ENCODE results near the gene TAF4B. TPM values are rescaled to one million over a fixed set of nuclear protein-coding genes. Genes with fewer than 3 reads are reported as not detected.
"Not testable (repeated sequence)": the region's sequence is repeated elsewhere in the genome, so short reads cannot be mapped to it uniquely, and the experiment has no call there.

TAF4B gene
- total RNA-seq, 1 donor from 2014 or later: 1.4 TPM

- Mint-ChIP-seq H3K36me3 (ENCODE audit: unreplicated experiment) (no peaks in the 10 kb centered on the region), H3K4me1 (ENCODE audit: low read depth, unreplicated experiment) (no peaks in the 10 kb centered on the region), H3K27ac (ENCODE audit: unreplicated experiment) (no peak overlapping the region), H3K4me3 (ENCODE audit: unreplicated experiment) (no peak overlapping the region), H3K27me3 (ENCODE audit: unreplicated experiment) (no peaks in the 10 kb centered on the region), H3K9me3 (ENCODE audit: unreplicated experiment) (peaks cover 3% of the 10 kb centered on the region)
- TF ChIP-seq CTCF (IDR thresholded peaks at IDR 0.05; ENCODE audit: partially characterized antibody, unreplicated experiment): no peak
- DNase-seq: no peak
Observed at GRCh38 chr18:26436176-26437051, 210.2 kb downstream of the TAF4B start.

- H3K27ac Mint-ChIP-seq (ENCODE audit: unreplicated experiment); H3K9me3 Mint-ChIP-seq (ENCODE audit: unreplicated experiment); H3K4me1 Mint-ChIP-seq (ENCODE audit: low read depth, unreplicated experiment); H3K27me3 Mint-ChIP-seq (ENCODE audit: unreplicated experiment); H3K4me3 Mint-ChIP-seq (ENCODE audit: unreplicated experiment); DNase-seq; H3K36me3 Mint-ChIP-seq (ENCODE audit: unreplicated experiment): not testable (repeated sequence)
Observed at GRCh38 chr18:26437634-26438033, 211.4 kb downstream of the TAF4B start.

- Mint-ChIP-seq H3K4me1 (ENCODE audit: low read depth, unreplicated experiment) (no peaks in the 10 kb centered on the region), H3K9me3 (ENCODE audit: unreplicated experiment) (peaks cover 3% of the 10 kb centered on the region)
- no peak for DNase-seq
Observed at GRCh38 chr18:26438980-26439379, 212.7 kb downstream of the TAF4B start.

GRCh38 chr18:26439537-26439936 is 213.3 kb downstream of the TAF4B start:
- H3K4me3 Mint-ChIP-seq (ENCODE audit: unreplicated experiment): no peak overlapping the region
- DNase-seq: no peak
- no peak overlapping the region for H3K27ac Mint-ChIP-seq (ENCODE audit: unreplicated experiment)
- no peaks in the 10 kb centered on the region for H3K36me3 Mint-ChIP-seq (ENCODE audit: unreplicated experiment)
- H3K27me3 Mint-ChIP-seq (ENCODE audit: unreplicated experiment): no peaks in the 10 kb centered on the region
- TF ChIP-seq CTCF (IDR thresholded peaks at IDR 0.05; ENCODE audit: partially characterized antibody, unreplicated experiment): no peak
- H3K4me1 Mint-ChIP-seq (ENCODE audit: low read depth, unreplicated experiment): no peaks in the 10 kb centered on the region
- peaks cover 3% of the 10 kb centered on the region for H3K9me3 Mint-ChIP-seq (ENCODE audit: unreplicated experiment)

More at GRCh38 chr18:26438980-26439379, 212.7 kb downstream of the TAF4B start:
- no peaks in the 10 kb centered on the region for H3K36me3 Mint-ChIP-seq (ENCODE audit: unreplicated experiment)
- H3K4me3 Mint-ChIP-seq (ENCODE audit: unreplicated experiment): no peak overlapping the region
- H3K27me3 Mint-ChIP-seq (ENCODE audit: unreplicated experiment): no peaks in the 10 kb centered on the region
- no peak overlapping the region for H3K27ac Mint-ChIP-seq (ENCODE audit: unreplicated experiment)
- TF ChIP-seq CTCF (IDR thresholded peaks at IDR 0.05; ENCODE audit: partially characterized antibody, unreplicated experiment): no peak

- Mint-ChIP-seq H3K4me1 (ENCODE audit: low read depth, unreplicated experiment) (no peaks in the 10 kb centered on the region), H3K36me3 (ENCODE audit: unreplicated experiment) (no peaks in the 10 kb centered on the region), H3K9me3 (ENCODE audit: unreplicated experiment) (peaks cover 5% of the 10 kb centered on the region), H3K27ac (ENCODE audit: unreplicated experiment) (no peak overlapping the region), H3K27me3 (ENCODE audit: unreplicated experiment) (no peaks in the 10 kb centered on the region), H3K4me3 (ENCODE audit: unreplicated experiment) (no peak overlapping the region)
- no peak for TF ChIP-seq CTCF (IDR thresholded peaks at IDR 0.05; ENCODE audit: partially characterized antibody, unreplicated experiment)
- DNase-seq: no peak
Observed at GRCh38 chr18:26440644-26441043, 214.4 kb downstream of the TAF4B start.

Other genes with a start within 250 kb of the TAF4B start
- gene SS18, start 135.8 kb upstream of the TAF4B start, total RNA-seq (ENCODE audit: unreplicated experiment): 88.9 TPM
- not detected for gene PSMA8, start 92.6 kb upstream of the TAF4B start, total RNA-seq (ENCODE audit: unreplicated experiment)

Measured in glutamatergic neuron (in vitro differentiated cells).